Activated CD4-positive, CD25-positive, alpha-beta regulatory T cell treated with anti-CD3 and anti-CD28 coated beads, Interleukin-2, amount 50 U/mL, for 24 hours (primary cell): ENCODE results near the gene CNTRL.
"Not testable (repeated sequence)": the region's sequence is repeated elsewhere in the genome, so short reads cannot be mapped to it uniquely, and the experiment has no call there.

Source experiments
- ATAC-seq, 2 donors: fragments of 150-1000 bp; cut with Tn5 transposase; one replicate each; pipeline ENCODE4 v1.10.0; 2021; ENCODE audit warnings: mild to moderate bottlenecking in 1 of 2, moderate library complexity in 1 of 2

Gene CNTRL

GRCh38 chr9:121074370-121075250 lies at the start of gene CNTRL:
CNTRL (plus strand) TSS chr9:121074955; CDS start chr9:121088327, 13,372 bp downstream.
- peak; percentile 81 for ATAC-seq

GRCh38 chr9:121026260-121026691 lies 48.5 kb upstream of the CNTRL start:
- no peak for ATAC-seq

GRCh38 chr9:121026768-121027167 lies 48.0 kb upstream of the CNTRL start:
- no peak for ATAC-seq

DNA sequence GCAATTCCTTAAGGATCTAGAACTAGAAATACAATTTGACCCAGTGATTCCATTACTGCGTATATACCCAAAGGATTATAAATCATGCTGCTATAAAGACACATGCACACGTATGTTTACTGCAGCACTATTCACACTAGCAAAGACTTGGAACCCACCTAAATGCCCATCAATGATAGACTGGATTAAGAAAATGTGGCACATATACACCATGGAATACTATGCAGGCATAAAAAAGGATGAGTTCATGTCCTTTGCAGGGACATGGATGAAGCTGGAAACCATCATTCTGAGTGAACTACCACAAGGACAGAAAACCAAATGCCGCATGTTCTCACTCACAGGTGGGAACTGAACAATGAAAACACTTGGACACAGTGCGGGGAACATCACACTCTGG lies 46.5 kb upstream of the CNTRL start:
- ATAC-seq: not testable (repeated sequence)

DNA sequence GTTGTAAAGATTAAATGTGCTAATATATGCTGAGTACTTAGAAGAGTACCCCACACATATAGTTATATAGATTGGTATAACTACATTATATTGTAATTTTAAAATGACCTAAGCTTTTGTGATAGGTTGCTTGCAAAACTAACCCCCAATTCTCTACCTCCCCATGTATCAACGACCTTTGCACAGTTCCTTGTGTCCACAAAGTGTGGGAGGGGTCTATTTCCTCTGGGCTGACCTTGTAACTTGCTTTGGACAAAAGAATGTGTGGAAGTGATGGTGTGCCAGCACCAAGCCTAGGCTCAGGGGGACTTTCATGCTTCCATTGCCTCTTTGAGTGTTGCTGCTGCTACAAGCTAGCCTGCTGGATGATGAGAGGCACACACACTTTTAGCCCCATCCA lies 45.3 kb upstream of the CNTRL start:
- ATAC-seq: no peak

DNA sequence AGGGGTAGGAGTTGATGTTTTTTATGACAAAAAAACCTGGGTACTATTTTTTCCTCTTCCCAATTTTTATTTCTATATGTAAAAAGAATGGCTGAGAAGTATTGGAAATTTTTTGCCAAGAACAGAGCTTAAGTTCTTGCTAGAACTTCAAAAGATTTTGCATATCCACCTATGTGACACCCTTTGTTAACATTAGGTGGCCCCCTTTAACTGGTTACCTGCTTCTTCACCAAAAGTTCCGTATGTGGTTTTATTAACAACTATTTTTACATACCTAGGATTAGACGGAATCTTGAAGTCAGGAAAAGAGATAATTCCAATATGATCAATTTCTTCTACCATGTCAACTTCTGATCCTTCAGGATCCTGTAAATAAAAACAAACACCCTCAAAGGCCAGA lies 40.2 kb upstream of the CNTRL start:
- ATAC-seq: no peak

DNA sequence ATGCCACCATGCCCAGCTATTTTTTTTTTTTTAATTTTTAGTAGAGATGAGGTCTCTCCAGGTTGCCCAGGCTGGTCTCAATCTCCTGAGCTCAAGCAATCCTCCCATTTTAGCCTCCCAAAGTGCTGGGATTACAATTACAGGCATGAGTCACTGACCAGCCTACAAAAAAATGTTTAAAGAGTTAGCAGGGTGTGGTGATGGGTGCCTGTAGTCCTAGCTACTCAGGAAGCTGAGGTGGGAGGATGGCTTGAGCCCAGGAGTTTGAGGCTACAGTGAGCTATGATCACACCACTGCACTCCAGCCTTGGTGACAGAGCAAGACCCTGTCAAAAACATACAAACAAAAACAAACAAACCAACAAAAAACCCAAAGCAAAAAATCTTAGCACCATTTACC lies 39.0 kb upstream of the CNTRL start:
- ATAC-seq: not testable (repeated sequence)

DNA sequence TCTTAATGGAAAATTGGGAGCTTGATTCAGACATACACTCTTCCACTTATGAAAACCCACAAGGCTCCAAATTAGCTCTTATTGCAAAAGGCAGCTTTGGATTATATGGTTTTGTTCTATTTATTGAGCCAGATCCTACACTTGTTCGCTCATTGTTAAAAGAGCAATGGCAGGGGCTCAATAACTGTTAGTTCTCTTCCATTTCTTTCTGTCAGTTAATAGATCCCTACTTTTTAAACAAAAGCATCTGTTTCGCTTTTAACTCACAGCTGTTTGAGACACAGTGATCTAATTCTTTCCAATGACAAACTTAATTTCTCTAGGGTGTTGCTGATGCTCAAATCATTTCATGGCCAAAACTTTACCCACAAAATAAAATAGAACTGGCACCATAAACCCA lies 36.4 kb upstream of the CNTRL start:
- ATAC-seq: no peak

DNA sequence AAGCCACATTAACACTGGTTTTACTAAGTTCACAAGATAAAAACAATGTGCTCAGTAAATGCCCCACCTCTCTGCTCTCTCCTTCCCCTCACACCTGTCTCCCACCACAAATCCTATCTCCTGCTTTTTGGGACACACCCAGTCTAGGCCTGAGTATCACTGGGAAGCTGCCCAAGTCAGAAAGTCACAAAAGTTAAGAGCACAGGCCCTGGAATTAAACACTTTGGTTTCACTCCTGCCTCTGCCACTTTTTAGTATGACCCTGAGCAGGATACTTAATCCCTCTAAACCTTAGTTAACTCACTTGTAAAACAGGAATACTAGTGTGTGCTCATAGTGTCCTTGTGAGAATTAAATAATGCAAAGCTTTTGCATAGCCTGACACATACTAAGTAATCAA lies 36.0 kb upstream of the CNTRL start:
- ATAC-seq: no peak

DNA sequence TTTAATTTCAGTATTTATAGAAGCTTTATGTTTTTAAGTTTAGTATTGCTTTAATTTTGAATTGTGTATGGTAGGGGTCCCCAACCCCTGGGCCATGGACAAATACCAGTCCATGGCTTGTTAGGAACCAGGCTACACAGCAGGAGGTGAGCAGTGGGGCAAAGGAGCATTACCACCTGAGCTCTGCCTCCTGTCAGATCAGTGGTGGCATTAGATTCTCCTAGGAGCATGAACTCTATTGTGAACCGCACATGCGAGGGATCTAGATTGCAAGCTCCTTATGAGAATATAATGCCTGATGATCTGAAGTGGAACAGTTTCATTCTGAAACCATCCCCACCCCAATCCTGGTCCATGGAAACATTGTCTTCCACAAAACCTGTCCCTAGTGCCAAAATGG lies 26.6 kb upstream of the CNTRL start:
- ATAC-seq: no peak

DNA sequence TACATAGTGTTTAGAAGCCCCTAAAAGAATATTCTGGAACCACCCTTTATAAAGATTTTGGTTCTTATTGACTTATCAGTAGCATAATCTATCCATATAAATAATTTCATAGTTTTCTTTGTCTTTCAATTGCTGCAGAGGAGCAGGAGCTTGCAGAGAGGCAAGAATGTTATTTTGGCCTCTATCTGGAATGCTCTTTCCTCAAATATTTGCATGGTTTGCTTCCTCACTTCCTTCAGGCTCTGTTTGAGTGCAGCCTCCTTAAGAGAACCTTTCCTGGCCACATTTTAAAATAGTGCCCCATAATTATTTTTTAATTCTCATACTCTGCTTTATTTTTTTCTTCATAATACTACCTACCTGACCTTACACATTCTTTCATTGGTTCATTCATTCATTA lies 26.1 kb upstream of the CNTRL start:
- no peak for ATAC-seq

DNA sequence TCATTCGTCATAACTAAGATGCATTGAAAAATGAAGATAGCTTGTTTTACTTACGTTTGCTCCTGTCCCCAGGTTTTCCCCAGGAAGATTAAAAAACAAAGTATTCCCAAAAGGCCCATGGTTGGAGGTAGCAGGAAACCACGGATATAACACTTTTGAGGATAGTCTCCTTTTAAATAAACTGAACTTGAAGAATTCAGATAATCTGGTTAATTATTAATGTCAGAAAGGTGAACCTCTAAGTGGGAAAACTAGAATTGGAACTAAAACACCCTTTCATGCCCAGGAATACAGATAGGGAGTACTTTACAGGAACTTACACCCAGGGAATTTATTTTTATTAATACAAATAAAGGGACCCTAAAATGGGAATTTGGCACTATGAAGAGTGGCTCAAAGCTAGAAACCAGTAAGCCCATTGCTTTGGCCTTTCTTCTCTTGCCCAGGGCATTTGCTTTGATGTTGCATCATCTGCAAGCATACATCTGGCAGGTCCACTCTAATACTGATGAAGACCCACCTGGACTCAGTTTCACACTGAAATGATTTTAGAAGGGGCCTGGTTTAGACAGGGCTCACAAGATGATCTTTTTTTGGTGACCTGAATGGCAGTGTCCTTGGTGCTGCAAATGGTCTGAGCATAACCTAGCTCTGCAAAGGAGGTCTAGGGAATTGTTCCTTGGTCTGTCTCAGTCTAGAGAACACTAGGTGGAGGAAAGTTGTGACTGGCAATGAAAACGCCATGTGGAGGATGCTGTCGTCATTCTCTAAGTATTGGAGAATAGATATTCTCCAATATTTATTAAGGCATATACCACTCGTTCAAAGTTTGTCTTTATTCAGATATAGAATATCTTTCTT lies 24.4 kb upstream of the CNTRL start, which contains the start of gene C5:
Gene C5 (minus strand): TSS at position 148 of the 861 bp plus-strand sequence. CDS start 29 bp downstream, at position 119.
- no peak for ATAC-seq

DNA sequence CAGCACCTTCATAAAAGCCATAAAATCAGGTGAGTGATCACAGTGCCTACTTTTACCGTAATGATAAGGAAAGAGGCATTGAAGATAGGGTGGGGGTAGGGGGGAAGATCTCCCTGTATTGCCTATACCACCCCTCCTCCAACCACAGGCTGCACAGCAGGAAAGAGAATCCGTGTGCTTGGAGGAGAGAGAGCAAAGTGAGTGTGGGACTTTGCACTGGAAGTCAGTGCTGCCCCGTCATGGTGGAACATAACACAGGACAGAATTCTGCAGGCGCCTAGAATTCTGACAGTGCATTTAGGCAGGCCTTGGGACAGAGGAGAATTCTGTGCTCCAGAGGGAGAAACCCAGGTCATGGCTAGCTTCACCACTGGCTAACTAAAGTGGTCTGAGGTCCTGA lies 21.2 kb upstream of the CNTRL start:
- ATAC-seq: no peak

GRCh38 chr9:121055642-121056143 lies 19.1 kb upstream of the CNTRL start:
- no peak for ATAC-seq

- no peak for ATAC-seq
Measured at GRCh38 chr9:121057821-121058220, 16.9 kb upstream of the CNTRL start.

GRCh38 chr9:121059513-121059912 lies 15.2 kb upstream of the CNTRL start:
- no peak for ATAC-seq

DNA sequence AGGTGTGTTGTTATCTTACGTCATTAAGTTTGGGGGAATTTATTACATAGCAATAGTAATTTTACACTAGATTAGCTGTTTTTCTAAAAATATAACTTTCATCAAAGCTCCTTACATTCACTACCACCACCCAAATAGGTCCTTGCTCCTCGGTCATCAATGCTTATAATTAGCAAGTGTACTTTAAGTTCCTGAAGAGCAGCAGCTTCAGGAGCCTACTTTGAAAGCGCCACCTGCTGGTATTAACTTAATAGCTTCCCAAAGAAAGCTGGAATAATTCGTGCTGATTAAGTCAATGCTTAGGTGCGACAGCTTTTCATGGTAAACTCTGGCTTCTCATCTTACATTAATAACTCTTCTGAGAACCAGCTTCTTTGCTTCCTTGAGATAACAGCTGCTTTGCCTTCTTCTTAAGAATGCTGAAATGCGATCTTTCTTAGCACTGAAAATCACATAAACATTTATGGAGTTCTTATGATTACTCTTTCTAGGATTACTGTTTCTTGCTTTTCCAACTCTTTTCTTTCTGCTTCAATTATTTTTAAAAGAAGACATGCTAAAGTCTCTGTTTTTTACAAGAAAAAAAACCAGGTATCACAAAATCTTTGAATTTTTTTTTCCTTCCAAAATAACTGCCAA lies 14.6 kb upstream of the CNTRL start:
- no peak for ATAC-seq

- ATAC-seq: no peak
Measured at GRCh38 chr9:121066850-121067249, 7.9 kb upstream of the CNTRL start.

- peak; percentile 30 to 42 for ATAC-seq
Measured at GRCh38 chr9:121067640-121068039, 7.1 kb upstream of the CNTRL start.

DNA sequence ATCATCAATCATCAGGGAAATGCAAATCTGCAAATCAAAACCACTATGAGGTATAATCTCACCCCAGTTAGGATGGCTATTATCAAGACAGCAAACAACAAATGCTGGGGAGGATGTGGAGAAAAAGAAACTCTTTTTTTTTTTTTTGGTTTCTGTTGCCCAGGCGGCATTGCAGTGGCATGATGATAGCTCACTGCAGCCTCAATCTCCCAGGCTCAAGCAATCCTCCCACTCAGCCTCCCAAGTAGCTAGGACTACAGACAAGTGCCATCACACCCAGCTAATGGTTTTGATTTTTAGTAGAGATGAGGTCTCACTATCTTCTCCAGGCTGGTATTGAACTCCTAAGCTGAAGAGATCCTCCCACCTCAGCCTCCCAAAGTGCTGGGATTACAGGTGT lies 5.4 kb upstream of the CNTRL start:
- no peak for ATAC-seq

DNA sequence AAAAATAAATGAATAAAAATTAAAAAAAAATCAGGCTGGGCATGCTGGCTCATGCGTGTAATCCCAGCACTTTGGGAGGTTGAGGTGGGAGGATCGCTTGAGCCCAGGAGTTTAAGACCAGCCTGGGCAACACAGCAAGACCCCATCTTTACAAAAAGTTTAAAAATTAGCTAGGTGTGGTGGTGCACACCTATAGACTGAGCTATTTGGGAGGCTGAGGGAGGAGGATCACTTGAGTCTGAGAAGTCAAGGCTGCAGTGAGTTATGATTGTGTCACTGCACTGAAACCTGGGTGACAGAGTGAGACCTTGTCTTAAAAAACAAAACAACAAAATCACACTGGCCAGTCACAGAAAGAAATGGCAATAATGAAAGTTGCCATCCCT lies 3.4 kb upstream of the CNTRL start:
- ATAC-seq: peak; percentile 26 to 31

DNA sequence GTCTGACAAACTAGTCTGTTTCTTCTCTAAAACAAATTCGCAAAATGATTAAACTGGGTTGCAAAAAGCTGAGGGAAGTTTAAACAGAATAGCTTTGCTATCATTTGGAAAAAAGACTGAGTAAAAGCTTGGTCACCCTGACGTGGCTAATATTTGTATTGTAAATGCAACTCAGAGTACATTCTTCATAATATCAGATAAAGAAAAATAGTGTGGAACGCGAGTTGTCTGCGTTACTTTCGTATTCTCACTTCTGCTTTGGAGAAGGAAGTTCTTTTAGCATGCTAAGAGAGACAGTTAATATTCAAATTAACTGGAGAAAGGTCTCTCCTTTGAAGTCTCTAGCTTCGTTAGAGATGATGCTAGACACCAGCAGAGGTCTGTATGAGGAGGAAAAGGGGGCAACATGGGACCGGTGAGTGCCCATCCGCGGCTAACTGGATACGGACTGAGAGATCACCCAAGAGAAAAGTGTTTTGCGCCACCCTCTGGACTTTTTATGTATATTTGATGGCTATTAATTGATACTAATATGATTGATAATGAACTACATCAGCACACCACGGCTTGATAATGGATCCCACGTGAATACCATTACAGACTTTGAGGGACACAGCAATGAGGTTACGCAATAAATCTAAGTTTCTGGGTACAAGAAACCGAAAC lies 2.9 kb upstream of the CNTRL start:
- peak; percentile 10 to 27 for ATAC-seq
